ENCODE data around the gene SLC25A34.

DNA sequence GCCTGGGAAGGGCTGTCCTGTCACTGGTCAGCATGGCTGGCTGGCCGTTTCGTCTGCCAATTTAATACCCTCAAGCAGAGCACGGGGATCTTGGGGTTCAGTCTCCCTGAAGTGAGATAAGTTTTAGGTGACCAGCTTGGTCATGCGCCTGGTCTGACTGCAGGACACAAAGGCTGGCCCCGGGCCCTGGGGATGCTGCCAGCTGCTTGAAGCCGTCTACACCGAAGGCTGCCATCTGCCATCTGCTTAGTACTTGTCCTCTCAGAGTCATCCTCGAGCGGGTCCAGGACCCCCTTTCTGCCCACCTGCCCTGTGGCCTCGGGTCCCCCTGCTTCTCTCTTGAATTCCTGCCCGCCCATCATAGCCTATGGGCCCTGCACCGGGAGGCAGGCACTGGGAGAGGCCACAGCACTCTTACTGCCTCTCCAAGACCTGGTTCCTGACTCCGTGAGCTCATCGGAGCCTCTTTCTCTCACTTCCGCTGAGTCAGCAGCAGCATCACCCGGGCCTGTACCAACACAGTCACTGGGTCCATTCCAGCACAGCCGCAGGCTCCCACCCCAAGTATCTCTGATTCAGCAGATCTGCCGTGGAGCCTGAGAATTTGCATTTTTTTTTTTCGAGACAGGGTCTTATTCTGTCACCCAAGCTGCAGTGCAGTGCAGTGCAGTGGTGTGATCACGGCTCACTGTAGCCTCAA is 29.6 kb downstream of the SLC25A34 start:
- no peak for TF ChIP-seq CTCF (conservative IDR thresholded peaks at IDR 0.05; ENCODE audit: low read length)
- no peak for TF ChIP-seq EZH2phosphoT487 (IDR thresholded peaks at IDR 0.05; ENCODE audit: borderline replicate concordance, low read depth, low read length)
